HG03196 (cell line): ENCODE data around the gene NGEF.
"Not testable (repeated sequence)": the region's sequence is repeated elsewhere in the genome, so short reads cannot be mapped to it uniquely, and the experiment has no call there.

Experiments used
- ATAC-seq: cut with Tn5 transposase; IDR thresholded peaks from one replicate; pipeline ENCODE4 v1.9.1; 2021; ENCODE audit not compliant: unreplicated experiment

Gene NGEF

DNA sequence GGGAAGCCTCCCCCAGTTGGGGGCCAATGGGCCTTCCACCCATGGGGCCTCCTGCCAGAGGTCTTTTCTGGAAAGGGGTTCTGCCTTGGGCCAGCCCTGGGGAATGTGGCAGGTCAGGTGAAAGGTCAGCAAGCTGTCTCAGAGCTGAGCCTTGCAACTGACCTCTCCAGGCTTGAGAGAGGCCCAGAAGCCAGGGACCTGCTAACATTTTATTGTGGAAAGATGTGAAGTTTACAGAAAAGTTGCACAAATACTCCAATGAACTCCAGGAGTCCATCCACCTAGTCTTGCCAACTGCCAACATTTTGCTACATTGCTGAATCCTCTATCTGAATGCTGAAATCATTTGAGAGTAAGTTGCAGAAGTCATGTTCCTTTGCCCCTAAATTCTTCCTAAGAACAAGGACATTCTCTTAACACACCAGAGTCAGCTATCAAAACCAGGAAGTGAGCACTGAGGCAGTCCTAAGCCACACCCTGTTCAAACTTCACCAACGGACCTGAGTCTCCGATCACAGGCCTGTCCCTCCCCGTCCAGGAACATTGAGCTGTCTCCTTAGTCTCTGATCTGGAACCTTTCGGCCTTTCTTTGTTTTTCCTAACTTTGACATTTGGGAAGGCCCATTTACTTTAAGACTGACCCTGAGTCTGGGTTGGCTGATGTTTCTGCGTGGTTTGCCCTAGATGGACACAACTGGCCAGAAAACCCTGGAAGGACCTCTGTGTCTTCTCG, 139.0 kb downstream of the NGEF start:
- no peak for ATAC-seq

DNA sequence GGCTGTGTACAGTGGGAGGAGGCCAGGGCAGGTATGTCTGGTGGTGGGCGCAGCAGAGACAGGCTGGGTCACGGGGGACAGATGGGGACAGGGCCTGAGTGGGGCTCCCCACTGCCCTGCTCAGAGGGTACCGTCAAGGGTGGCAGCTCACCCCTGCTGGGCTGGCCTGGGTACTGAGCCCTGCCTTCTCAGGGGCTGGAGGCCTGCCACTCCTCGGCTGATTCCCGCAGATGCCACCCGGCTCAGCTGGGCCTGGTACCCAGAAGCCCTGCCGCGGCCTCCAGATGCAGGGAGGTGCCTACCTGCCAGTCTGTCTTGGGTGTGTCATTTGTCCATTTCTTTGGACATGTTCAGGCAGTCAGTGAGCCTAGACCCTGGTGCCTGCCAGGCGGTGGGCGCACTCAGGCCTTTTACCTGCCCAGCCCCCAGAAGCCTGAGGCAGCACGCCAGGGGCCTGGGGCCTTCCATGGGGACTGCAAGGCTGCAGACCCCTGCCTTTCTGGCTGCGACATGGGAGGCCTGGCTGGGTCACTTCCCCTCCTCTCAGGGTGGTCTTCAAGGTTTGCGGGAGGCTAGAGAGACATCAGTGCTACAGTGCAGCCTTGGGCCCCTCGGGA, 139.7 kb downstream of the NGEF start:
- no peak for ATAC-seq

DNA sequence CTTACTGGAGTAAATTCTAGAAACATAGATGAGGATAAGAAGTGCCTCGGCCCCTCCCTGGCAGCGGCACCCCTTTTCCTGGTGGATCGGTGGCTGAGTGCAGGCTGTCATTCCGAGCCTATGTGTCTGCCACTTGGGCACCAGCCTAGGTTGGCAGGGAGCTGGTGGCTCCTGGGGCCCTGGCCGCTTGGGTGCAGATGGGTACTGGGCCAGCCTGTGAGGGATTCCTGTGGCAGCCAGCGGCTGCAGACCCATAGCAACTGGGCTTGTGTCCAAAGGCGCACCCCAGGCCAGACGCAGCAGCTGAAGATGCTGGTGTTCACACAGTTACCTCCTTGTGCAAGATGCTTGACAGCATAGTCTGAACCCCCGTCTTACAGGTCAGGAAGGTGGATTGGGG, 140.2 kb downstream of the NGEF start:
- no peak for ATAC-seq

DNA sequence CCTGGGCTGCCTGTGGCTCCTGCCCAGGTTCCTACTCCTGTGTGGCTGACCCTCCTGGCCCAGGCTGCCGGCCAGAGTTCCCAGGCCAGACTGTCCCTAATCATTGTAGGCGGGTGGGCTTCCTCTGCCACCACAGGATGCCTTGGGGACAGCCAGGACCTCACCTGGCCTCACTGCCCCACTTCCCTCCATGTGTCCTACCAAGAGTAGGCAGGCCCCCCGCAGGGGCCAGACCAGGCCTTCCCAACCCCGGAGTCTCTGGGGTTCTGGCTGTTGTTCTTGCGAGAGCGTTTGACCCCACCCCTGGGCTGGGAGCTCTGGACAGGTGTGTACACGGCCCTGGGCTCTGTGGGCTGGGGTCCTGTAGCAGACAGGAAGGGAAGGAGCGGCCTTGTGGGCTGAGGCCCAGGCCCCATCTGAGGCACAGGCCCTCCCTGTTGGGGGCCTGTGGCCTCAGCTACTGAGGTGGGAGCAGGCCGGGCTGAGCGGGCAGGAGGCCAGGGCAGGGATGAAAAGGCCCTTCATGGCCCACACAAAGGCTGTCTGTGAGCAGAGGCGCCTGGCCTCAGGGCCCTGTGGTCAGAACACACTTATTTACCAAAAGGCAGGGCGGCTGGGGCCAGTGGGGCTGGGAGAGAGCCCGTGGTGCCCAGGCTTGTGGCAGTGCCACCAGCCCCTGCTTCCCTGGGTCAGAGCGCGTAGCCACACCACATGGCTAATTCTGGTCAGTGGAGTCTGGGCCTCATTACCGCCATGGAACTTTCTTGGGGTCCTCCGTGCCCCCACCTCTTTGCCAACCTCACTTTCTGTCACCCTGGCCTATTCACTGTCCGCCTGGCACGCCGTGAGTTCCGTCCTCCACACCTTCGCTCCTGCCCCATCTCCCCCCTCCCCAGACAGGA, 141.0 kb downstream of the NGEF start:
- ATAC-seq, result no peak

DNA sequence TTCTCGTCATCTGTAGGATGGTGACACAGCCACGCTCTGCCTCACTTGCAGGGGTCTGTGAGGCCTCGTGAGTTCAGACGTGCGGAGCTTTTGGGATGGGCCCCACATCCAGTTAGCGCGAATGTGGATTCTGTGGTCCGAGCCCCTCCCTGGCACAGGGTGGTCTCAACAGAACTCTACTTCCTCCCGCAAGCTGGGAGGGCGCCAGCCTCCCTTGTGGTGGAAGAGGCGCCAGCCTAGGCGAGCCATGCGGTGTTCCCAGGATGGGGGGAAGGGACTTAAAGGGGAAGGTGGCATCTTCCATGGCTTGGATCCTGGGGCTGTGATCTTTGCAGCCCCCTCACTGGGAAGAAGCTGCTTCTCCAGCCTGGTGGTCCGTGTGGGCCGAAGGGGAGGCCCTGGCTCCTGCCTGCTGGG, 141.6 kb downstream of the NGEF start:
- no peak for ATAC-seq

DNA sequence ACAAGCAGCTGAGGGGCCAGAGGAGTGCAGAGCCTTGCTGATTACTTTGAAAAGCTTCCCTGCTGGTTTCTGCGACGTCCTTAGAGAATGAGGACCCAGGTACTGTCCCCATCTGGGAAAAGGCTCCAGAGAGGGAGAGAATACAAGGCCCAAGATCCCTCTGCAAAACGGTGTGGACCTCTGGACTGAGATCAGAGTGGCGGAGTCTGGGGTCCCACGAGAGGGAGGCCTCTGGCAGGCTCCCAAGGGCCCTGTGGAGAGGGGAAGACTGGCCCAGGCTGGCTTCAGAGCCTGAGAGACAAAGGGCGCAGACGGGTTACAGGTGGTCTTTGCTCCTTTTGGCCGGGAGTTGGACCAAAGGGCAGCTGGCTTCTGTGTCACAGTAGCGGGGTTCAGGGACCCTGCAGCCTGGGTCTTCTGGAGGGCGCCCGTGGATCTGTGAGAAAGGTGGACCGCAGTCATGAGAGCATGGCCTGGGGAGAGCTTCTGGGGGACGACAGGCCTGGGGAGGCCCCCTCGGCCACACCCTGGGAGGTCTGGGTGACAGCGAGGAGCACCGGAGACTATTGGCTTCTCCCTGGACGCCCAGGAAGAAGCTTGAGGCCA, 142.2 kb downstream of the NGEF start:
- ATAC-seq, result no peak

DNA sequence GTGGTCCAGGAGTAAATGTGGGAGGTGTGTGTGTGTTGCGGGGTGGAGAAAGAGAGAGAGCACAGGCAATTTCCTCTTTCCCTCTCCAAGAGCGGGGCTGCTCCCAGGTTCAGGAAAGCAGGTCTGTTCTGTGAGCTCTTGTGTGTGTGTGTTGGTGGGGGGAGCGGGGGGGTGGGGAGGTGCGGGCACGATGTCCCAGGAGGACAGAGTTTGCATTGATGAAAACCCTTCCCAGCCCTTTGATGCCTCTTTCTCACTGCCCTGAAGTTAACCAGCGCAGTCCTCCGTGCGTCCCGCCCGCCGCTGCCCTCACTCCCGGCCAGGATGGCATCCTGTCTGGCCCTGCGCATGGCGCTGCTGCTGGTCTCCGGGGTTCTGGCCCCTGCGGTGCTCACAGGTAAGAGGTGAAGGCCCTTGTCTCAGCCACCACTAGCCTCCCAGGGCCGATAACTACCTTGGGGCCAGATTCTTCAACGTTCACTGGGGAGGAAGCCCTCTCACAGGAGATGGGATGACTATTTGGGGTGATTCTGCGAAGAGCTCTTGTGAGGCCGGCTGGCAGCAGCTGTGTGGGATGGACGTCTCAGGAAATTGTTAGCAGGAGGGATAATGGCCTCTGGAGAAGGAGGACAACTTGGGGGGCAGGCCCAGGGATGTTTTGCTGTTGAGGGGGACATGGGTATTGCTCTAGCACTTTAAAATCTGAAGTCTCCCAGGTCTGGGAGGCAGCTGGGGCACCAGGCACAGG, 142.9 kb downstream of the NGEF start, which contains the start of gene SNORC:
Gene SNORC (plus strand): TSS at position 247 of the 748 bp plus-strand sequence. CDS start 78 bp downstream, at position 325.
- no peak for ATAC-seq

DNA sequence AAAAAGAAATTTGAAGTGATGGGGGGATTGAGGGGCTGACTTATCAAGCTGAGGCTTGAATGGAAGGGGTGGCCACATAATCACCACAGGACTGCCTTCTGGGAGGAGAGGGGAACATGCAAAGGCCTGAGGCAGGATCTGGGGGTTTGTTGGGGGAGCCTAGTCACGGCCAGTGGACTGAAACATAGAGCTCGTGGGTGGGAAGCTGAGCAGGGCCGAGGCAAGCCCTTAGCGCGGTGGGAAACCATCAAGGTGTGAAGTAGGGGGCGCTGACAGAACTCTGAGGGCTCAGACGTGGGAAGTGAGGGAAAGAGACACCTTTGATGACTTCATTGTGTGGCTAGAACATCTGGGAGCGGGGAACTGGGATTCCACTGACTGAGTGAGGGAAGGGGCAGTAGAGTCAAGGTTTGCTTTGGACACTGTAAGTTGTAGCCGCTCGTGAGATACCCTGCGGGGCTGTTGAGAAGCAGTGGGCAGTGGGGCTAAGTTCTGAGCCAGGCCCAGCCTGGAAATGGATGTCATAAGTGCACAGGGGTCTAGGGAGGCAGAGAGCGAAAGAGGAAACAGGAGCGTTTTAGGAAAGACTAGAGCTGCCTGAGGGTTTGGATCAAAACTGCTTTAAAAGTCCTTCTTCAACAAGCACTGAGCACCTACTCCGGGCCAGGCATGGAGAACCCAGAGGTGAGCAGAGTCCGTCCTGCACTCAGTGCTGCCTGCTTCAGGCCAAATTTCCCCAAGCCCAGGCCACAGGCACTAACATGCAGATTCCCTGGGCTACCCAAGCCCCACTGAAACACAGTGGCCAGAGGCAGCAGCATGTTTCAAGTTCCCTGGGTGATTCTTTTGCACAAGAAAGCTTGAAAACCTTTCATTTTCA, 143.7 kb downstream of the NGEF start:
- no peak for ATAC-seq

DNA sequence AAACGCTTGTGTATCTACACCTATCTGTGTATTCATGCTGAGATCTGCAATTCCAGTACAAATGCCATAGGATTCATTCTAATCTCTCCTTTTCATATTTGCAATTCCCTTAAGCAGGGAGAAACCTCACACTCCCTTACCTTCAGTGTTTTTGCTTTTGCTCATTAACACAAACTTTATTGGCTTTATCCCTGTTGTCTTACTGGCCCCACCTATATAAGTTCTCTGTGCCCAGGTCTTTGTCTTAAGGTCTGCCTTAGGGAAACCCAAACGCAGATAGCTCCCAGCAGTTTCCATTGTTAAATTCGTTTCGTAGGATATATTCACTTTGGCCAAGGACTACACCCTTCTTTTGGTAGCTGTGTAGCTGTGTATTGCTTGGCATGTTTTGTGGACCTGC, 147.0 kb downstream of the NGEF start:
- ATAC-seq, result no peak

DNA sequence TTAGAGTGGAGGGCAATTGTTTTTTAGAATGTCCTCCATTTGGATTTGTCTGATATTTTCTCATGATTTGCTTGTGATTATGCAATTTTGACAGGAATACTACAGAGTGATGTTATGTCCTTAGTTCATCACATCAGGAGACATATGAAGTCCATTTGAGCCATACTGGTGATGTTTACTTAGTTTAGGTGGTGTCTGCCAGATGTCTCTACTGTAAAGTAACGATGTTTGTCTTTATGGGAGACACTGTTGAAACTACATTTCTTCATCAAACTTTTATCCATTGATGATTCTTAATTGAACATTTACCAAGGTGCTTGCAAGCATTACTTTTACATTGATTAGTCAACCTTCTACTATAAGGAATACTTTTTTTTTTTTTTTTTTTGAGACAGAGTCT, 147.9 kb downstream of the NGEF start:
- ATAC-seq, result no peak

DNA sequence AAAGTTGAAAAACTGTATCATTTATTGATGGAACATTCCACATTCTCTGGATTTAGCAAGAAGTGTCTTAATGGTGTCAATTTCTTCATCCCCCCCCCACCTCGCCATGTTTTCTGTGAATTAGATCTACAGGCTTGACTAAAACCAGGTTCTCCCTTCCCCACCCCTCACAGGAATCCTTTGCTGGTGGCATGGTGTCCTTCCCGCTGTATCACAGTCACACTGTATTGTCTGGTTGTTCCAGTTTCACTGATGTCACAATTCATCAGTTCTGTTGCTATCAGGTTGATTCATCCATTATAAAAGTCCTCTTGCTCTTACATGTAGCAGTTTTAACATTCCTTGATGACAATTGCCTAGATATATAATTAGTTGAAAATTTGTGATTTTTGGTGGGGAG, 149.1 kb downstream of the NGEF start:
- no peak for ATAC-seq

DNA sequence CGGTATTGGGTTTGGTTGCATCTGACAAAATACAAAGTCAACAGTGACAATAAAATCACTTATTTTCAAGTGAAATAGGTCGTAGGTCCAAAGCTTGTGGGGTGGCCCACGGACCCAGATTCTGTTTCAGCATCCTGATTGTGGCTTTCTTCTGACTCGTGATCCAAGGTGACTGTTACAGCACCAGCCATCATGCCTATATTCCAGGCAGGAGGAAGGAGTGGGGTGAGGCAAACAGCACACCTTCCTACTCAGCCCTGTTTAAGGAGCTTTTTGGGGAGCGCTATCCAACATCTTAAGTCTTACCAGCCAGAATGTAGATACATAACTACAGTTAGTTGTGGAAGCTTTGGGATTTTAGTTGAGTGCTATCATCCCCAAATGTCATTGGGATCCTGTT, 151.7 kb downstream of the NGEF start:
- ATAC-seq, result no peak

DNA sequence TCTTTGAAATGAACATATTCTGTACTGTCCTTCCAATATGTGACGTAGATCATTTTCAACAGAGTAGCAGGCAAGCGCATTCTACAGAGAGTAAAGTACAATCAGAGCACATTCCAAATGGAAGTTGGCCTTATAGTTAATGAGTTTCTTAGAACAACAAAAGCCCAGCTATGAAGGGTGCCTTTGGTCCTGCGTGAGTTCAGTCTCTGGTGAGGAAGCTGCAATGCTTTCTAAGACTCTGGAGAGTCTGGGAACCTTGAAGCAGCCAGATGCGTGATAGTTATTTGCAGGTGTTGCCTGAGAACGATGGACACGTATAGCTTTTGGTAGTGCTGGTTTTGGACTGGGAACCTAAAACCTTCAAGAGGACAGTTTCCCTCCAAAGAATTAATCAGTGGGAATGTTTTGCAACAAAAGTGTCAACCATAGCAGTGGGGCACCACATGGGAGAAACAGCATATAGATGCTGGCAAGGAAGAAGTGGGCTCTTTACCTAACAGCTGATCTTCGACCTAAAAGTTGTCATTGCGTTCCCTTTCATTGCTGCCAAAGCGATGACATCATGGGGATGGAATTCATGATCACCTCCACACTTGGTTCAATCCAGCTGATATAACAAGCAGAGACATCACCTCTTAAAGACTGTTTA, 152.3 kb downstream of the NGEF start:
- no peak for ATAC-seq

DNA sequence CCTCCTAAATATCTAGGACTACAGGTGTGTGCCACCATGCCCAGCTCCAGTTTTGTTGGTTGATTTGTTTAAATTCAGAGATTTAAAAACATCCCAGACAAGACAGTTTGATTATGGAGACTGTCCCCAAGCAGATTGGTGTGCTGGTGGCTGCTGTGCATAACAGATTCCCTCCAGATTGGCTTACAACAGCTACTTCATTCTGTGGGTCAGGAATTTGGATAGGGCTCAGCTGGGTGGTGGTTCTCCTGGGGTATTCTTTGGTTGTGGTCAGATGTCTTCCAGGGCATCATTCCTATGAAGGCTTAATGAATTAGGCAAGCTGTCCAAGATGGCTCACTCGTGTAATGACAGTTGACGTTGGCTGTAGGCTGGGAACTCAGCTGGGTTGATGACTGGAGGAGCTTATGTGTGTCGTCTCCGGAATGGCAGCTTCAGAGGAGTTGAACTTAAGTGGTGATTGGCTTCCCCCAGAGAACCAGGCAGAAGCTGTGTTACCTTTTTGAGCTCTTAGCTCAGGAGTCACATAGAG, 153.6 kb downstream of the NGEF start:
- ATAC-seq, result no peak

DNA sequence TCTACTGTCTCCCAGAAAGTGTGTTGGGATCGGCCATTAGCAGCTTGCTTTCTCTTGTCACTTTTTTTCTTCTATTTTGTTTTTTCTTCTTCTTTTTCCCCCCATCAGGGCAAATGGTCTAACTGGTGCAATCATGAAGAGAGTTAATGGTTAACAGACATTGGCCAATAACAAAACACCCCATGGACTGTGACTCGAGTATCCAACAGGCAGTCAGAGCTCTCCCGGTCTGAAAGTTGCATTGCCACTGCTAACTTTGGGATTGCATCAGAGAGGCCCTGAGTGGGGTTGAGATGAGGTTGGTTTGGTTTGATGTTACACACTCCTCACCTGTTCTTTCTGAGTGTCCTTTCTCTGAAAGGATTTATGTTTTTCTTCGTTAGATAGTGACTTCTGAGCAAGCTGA, 155.9 kb downstream of the NGEF start:
- no peak for ATAC-seq

DNA sequence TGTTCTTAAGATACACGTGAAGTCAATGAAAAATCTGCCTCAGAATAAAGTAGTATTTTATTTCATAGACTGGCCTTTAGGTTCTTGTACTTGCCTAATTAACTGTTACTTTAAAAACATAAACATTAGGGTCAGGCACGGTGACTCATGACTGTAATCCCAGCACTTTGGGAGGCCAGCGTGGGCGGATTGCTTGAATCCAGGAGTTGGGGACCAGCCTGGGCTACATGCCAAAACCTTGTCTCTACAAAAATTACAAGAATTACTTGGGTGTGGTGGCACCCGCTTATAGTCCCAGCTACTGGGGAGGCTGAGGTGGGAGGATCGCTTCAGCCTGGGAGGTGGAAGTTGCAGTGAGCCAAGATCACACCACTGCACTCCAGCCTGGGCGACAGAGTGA, 159.0 kb downstream of the NGEF start:
- ATAC-seq, result no peak

DNA sequence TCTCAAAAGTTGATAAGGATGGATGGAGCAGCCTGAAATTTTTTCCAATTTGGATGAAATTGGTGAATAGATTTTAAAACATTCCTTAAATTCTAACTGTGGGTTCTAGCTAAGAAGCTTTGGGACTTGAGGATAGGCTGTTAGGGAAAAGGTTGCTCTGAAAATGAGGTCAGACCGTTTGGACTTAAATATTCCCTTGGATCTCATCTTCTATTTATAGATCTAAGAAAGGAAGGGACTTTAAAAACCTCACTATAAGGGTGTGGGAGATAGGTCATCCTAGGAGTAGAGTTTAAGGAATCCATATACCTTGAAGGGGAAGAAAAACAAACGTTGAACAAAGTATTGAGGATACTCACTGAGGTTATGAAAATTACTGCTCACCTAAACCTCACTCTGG, 160.4 kb downstream of the NGEF start:
- no peak for ATAC-seq

DNA sequence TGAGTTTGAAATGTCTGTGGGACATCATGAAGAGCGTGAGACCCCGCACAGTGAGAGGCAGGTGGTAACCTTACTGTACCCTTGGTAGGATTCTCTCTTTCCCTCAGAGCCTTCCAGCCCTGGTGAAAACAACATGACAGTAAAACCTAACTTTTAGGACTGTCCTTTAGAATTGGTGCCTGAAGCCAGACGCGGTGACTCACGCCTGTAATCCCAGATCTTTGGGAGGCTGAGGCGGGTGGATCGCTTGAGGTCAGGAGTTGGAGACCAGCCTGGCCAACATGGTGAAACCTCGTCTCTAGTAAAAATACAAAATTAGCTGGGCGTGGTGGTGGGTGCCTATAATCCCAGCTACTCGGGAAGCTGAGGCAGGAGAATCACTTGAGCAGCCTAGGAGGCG, 161.0 kb downstream of the NGEF start:
- not testable (repeated sequence) for ATAC-seq

DNA sequence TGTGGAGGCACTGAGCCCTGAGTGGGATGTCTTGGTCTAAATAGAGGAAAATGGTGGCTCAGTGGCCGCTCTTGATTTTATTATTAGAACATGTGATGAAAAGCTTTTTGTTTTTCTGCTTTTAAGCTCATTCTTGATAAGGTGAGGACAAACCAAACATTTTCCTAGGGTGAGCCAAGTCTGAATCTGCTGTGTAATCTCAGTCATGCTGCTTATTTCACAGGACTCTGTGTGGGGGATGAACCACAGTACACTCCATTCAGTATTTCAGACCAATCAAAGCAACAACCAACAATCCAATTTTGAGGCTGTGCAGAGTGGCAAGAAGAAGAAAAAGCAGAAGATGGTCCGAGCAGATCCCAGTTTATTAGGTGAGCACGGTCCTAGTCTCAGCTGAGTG, 163.0 kb downstream of the NGEF start:
- no peak for ATAC-seq
